ENCODE results near the gene TMEM95.

DNA sequence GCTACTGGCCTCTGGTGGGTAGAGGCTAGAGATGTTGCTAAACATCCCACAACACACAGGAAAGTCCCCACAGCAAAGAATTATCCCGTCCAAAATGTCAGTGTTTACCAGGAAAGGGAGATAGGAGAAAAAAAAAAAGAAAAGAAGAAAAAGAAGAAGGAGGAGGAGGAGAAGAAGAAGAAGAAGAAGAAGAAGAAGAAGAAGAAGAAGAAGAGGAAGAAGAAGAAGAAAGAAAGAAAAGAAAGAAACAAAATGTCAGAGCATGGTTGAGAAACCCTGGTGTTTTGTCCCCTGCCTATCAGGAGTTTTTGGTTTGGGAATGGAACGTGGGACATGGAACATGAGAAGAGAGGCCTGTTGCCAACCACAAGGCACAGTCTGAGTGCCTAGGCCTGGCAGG is 2.4 kb downstream of the TMEM95 start:
- no peak for TF ChIP-seq EP300 (IDR thresholded peaks at IDR 0.05)
- TF ChIP-seq, protein P1, sequence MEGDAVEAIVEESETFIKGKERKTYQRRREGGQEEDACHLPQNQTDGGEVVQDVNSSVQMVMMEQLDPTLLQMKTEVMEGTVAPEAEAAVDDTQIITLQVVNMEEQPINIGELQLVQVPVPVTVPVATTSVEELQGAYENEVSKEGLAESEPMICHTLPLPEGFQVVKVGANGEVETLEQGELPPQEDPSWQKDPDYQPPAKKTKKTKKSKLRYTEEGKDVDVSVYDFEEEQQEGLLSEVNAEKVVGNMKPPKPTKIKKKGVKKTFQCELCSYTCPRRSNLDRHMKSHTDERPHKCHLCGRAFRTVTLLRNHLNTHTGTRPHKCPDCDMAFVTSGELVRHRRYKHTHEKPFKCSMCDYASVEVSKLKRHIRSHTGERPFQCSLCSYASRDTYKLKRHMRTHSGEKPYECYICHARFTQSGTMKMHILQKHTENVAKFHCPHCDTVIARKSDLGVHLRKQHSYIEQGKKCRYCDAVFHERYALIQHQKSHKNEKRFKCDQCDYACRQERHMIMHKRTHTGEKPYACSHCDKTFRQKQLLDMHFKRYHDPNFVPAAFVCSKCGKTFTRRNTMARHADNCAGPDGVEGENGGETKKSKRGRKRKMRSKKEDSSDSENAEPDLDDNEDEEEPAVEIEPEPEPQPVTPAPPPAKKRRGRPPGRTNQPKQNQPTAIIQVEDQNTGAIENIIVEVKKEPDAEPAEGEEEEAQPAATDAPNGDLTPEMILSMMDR (IDR thresholded peaks at IDR 0.05) = no peak
